Measurements from ENCODE around the gene HEPN1. TPM values are rescaled to one million over a fixed set of nuclear protein-coding genes. Genes with fewer than 3 reads are reported as not detected.

Gene HEPN1
- total RNA-seq, 1 donor from 2014 or later, result not detected

DNA sequence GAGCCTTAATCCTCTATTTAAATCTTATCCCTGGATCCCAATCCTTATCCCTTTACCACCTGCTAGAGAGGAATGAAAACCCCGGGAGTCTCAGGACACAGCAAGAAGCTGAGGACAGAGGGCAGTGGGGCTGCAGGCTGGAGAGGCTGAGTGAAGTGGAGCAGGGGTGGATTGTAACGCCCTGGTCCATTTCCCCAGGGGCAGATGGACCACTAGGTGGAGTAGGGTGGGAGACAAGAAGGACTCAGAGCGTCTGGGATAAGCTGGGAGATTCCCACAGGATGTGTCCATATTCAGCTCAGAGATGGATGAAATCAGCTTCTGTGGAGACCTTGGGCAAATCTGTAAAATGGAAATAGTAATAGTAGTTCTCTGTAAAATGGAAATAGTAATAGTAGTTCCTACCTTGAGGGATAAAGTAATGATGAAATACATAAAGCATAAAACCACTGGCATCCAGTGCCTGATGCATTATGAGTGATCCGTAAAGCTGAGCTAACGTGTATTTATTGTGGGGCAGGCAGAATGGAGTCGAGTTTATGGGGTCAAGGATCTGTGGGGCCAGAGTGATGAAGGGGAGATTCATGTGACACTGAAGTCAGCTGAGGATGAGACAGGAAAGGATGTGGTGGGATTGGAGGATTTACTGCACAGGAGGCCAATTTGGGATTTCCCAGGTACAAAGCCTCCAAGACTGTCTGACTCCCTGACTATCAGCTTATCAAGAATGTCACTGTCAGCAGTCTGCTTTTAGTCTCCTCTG, 19.5 kb upstream of the HEPN1 start:
- peak; percentile 40 for DNase-seq (ENCODE audit: low read depth)

DNA sequence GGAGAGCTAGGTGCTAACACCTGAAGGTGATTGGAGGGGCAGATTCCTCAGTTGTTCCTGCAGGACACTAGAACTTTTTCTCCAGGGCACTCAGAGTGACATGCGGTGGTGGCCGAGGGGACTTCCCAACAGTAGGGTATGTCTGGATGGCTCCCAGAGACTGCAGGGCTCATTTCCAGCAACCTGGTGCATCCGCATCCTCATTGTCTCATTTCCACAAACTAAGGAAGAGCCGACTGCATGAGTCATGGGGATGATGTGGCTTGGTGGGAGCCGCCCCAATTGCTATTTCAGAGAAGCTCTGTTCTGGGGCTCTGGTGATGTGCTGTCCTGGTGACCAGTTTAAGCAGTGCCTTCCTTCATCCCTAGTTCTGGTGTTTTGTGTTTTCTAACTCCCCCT, 18.6 kb upstream of the HEPN1 start:
- peak; percentile 89 for DNase-seq (ENCODE audit: low read depth)

DNA sequence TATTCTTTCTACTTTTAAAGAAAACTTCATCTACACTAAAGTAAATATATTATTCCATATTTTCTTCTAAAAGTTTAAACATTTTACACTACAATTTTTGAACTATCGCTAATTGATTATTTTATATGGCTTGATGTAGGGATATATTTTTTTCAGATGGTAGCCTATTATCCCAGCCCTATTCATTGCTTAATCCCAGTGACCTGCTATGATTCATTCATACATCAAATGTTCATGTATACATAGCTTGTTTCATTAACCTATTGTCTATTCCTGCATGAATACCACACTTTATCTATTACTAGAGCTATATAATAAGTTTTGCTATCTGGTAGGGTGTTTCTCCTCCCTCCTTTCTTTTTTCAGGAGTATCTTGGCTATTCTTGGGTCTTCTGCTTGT, 16.4 kb upstream of the HEPN1 start:
- no peak for DNase-seq (ENCODE audit: low read depth)

DNA sequence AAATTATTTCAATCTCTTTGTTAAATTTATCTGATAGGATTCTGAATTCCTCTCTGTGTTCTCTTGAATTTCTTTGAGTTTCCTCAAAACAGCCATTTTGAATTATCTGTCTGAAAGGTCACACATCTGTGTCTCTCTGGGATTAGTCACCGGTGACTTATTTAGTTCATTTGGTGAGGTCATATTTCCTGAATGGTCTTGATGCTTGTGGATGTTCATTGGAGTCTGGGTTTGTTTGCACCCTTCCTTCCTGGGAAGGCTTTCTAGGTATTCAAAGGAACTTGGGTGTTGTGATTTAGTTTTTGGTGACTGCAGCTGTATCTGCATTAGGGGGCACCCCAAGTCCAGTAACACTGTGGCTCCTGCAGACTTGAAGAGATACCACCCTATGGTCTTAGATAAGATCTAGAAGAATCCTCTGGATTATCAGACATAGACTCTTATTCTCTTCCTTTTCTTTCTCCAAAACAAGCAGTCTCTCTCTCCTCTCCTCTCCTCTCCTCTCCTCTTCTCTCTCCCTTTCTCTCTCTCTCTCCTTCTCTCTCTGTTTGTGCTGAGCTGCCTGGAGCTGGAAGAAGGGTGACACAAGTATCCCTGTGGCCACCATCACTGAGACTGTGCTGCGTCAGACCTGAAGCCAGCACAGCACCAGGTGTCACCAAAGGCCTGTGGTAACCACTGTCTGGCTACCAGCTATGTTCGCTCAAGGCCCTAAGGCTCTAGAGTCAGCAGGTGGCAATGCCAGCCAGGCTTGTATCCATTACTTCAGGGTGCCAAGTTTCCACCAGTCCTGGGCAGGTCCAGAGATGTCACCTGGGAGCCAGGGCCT, 3.3 kb upstream of the HEPN1 start:
- peak; percentile 33 for DNase-seq (ENCODE audit: low read depth)

DNA sequence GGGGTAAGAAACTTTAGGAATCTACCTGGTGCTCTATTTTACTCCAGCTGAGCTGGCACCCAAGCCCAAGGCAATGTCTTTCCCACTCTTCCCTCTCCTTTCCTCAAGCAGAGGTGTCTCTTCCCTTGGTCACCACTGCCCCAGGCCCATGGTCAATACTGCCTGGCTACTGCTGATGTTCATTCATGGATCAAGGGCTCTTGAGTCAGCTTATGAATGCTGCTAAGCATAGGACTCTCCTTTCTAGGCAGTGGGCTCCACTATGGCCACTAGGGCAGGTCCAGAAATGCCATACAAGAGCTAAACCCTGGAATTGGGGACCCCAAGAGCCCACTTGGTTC, 2.7 kb upstream of the HEPN1 start:
- DNase-seq (ENCODE audit: low read depth), result no peak

DNA sequence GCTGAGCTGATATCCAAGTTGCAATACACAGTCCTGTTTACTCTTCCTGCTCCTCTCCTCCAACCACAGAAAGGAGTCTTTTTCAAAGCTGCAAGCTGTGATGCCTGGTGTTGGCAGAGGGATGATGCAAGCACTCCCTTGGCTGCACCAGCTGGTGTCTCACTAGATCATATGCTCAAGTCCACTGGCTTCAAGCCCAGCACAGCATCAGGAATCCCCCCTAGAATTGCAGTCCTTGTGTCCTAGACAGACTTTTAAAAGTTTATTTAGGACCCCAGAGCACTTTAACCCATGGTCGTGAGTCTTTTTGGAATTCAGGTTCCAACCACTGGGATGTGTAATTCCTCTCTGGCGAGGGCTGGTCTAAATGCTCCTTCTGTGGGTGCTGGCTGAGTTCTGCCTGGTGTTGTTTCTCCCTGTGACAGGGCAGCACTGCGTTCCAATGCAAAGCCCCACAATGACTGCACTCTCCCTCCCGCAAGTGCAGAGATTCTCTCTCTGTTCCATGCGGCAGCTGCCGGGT, 1.9 kb upstream of the HEPN1 start:
- peak; percentile 76 for DNase-seq (ENCODE audit: low read depth)

DNA sequence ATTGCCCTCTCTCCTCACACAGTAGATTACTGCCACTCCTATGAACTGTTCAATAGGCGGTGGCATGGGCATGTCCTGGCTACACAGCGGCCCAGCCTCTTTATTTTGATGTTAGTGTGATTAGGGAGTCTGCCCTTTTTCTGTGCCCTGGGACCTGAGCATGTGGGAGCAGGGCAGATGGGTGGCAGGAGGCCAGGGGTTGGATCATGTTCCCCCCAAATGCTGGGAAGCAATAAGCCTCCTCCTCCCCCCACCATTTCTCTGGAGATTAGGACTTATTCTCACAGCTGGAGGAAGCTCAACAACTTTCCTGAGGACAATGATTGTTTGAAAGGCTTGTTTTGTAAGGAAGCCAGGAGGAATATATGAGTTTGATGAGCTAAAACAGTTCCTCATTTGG, 848 bp downstream of the HEPN1 start:
- DNase-seq (ENCODE audit: low read depth), result peak; percentile 48

- DNase-seq (ENCODE audit: low read depth), result no peak
Measured at GRCh38 chr11:124920356-124920755, 1.3 kb downstream of the HEPN1 start.

DNA sequence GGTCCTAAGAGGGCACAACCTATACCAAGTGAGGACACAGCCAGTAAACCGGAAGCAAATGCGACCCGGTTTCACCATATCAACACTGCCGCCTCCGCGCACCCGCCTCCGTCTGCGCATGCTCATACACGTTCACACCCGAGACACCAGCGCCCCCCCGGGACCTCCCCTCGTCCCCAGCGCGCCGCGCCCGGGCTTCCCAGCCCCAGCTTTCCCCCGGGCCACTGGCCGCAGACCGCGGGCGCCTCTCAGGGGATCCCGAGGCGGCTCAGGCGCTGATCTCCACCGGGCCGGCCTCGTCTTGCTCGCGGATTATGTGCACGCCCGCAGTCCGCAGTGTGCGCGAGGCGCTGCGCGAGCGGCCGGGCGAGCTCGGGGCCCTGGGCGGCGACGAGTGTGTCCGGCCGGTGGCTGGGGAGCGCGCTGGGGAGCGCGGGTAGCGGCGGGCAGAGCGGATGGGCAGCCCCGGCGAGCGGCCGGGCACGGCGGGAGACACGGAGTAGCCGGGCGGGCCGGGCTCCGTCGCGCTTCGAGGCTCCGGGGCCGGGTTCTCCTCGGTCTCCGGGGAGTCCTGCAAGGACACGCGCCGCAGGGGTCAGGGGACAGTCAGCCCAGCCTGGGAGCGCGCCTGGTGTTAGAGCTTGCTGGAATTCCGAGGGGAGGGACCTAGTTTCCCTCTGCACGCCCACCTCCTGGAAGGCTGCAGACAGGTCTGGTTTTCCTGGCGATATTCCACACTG, 2.0 kb downstream of the HEPN1 start:
- peak; percentile 51 for DNase-seq (ENCODE audit: low read depth)

DNA sequence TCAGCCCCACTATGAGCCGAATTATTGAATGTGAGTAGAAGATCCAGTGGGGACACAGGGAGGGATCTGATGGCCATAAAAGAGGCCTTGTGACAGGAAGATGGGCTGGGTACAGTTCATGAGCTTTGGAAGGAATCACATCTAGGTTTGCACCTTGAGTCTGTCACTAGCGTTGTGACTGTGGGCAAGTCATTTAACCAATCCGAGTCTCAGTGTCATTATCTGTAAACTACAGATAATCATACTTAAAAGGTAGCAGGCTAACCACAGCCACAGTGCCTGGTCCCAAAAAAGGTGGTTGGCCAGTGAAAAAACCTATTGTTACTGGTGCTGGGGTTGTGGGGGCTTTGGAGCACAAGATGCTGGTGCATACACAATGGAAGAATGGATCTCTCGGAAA, 3.8 kb downstream of the HEPN1 start:
- no peak for DNase-seq (ENCODE audit: low read depth)

DNA sequence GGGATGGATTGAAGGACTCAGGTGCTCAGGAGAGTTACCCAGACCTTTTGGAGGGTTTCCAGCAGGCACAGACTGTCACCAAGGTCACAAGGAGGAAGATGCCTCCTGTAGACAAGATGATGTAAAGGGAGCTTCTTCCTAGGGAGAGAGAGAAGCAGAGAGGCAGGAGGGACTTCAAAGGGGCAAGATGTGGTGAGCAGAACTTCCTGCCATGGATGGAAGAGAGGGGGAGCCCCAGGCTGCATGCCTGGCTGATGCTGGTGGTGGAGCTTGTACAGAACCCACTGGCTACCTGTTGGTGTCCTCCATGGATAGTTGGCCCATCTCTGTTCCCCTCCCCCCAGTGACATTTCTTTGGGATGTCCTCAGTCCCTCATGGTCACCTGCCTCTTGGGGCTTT, 4.2 kb downstream of the HEPN1 start:
- no peak for DNase-seq (ENCODE audit: low read depth)

- no peak for DNase-seq (ENCODE audit: low read depth)
Measured at GRCh38 chr11:124928942-124929665, 10.1 kb downstream of the HEPN1 start.

- no peak for DNase-seq (ENCODE audit: low read depth)
Measured at GRCh38 chr11:124930799-124931198, 11.7 kb downstream of the HEPN1 start.

DNA sequence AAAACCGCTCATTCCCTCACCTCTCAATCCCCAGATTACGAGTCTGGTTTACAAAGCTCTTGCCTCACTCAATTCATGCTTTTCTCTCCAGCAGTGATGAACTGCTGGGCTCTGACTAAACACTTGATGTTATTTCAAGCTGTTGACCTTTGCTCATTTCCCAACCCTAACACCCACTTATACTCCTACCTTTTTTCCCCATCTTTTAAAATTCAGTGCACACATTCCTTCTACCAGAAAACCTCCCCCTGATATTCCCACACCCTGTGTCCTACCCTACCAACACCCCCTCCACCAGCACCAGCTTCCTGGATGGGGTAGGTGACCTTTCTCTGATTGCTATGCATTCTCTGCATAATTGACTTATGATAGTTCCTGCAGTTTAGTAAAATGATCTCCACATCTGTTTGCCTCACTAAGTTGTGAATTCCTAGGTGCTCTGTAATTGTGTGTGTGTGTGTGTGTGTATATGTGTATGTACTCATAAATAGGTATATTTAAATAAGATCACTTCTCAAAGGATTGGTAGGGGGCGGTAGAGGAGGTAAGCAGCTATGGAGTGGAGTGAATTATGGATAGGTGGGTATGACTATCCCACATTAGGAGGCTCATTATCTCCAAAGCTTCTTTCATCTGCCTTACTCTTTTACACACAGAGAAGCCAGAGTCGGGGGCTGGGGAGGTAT, 16.0 kb downstream of the HEPN1 start:
- DNase-seq (ENCODE audit: low read depth), result no peak

DNA sequence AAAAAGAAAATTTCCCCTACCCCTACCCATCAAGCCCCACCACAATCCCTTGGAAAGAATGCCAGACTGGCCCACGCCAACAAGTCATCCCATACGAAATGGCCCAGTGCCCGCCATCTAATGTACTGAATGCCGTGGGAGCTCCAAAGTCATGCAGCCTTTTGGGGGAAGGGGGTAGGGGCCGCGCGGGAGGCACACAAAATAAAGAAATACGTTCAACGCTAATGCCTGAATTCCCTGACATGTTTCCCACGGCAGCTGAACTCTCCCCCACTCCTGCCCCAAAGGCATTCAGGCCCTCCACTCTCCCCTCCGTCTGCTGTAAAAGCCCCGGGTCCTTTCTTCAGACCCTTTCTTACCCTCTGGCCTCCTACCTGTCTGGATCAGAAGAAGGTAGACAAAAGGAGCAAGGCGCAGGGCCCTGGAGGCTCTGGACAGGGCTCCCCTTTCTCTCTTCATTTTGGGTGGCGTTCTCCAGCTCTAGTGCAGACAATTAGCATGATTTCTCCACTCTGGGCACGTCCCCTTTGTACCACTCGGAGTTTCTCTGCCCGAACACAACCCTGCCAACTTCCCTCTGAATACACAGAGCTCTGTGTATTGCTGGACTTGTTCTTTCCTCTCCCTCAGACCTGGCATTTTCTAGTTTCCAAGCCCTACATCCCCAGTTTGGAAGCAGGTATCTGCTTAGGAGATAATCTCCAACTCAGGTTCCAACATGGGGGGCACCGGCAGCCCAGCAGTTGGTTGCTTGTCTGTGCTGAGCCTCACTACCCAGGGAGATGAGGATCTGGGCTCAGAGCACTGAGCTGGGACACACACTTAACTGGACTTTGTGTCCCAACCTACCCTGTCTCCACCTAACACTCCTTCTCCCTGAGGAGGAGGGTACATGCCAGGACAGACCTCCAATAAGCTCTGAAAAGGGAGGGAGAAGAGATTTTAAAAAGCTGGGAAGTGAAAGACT, 16.8 kb downstream of the HEPN1 start, which contains the start of gene HEPACAM:
Gene HEPACAM (minus strand): TSS at position 500 of the 967 bp plus-strand sequence. CDS start 41 bp downstream, at position 459.
- no peak for DNase-seq (ENCODE audit: low read depth)

- DNase-seq (ENCODE audit: low read depth), result no peak
Measured at GRCh38 chr11:124937336-124937935, 18.4 kb downstream of the HEPN1 start.

- no peak for DNase-seq (ENCODE audit: low read depth)
Measured at GRCh38 chr11:124938206-124938765, 19.2 kb downstream of the HEPN1 start.

DNA sequence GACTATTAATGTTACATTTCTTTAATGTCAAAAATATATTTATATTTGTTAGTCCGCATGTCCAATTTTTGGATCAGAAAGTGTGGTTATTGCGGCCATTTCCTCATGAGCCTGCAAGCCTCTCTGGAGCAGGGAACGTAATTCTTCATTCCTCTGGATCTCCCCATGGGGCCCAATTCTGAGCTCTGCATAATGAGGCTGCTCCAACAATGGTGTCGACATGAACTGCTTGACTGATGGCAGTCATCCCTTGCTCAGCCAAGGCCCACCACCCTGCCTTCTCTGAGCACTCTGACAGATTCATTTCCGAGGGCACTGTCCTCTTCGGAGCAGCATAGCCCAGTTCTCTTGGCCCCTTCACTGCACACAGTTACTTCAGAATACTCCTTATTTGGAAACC, 19.9 kb downstream of the HEPN1 start:
- no peak for DNase-seq (ENCODE audit: low read depth)
